ENCODE data around the gene KNDC1.

- TF ChIP-seq CTCF (IDR thresholded peaks at IDR 0.05): no peak
- no peak for TF ChIP-seq POLR2A (IDR thresholded peaks at IDR 0.05)
These were observed 42.1 kb downstream of the KNDC1 start for GRCh38 chr10:133201948-133202725.
